ENCODE results near the gene DDX39B.

Gene DDX39B

DNA sequence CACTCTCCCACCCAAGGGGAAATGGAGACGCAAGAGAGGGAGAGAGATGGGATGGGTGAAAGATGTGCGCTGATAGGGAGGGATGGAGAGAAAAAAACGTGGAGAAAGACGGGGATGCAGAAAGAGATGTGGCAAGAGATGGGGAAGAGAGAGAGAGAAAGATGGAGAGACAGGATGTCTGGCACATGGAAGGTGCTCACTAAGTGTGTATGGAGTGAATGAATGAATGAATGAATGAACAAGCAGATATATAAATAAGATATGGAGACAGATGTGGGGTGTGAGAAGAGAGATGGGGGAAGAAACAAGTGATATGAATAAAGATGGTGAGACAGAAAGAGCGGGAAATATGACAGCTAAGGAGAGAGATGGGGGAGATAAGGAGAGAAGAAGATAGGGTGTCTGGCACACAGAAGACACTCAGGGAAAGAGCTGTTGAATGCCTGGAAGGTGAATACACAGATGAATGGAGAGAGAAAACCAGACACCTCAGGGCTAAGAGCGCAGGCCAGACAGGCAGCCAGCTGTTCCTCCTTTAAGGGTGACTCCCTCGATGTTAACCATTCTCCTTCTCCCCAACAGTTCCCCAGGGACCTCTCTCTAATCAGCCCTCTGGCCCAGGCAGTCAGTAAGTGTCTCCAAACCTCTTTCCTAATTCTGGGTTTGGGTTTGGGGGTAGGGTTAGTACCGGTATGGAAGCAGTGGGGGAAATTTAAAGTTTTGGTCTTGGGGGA, 34.3 kb upstream of the DDX39B start:
- no peak for DNase-seq (ENCODE audit: low read depth in 3 of 3)

DNA sequence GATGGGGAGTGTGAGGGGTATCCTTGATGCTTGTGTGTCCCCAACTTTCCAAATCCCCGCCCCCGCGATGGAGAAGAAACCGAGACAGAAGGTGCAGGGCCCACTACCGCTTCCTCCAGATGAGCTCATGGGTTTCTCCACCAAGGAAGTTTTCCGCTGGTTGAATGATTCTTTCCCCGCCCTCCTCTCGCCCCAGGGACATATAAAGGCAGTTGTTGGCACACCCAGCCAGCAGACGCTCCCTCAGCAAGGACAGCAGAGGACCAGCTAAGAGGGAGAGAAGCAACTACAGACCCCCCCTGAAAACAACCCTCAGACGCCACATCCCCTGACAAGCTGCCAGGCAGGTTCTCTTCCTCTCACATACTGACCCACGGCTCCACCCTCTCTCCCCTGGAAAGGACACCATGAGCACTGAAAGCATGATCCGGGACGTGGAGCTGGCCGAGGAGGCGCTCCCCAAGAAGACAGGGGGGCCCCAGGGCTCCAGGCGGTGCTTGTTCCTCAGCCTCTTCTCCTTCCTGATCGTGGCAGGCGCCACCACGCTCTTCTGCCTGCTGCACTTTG, 33.6 kb upstream of the DDX39B start, which contains the start of gene TNF:
TSS of gene TNF (plus strand) at position 231 of the 567 bp plus-strand sequence. CDS start at position 408, 177 bp downstream.
- peak in 2 of 3 experiments; percentile 78 to 83 for DNase-seq (ENCODE audit: low read depth in 3 of 3)

DNA sequence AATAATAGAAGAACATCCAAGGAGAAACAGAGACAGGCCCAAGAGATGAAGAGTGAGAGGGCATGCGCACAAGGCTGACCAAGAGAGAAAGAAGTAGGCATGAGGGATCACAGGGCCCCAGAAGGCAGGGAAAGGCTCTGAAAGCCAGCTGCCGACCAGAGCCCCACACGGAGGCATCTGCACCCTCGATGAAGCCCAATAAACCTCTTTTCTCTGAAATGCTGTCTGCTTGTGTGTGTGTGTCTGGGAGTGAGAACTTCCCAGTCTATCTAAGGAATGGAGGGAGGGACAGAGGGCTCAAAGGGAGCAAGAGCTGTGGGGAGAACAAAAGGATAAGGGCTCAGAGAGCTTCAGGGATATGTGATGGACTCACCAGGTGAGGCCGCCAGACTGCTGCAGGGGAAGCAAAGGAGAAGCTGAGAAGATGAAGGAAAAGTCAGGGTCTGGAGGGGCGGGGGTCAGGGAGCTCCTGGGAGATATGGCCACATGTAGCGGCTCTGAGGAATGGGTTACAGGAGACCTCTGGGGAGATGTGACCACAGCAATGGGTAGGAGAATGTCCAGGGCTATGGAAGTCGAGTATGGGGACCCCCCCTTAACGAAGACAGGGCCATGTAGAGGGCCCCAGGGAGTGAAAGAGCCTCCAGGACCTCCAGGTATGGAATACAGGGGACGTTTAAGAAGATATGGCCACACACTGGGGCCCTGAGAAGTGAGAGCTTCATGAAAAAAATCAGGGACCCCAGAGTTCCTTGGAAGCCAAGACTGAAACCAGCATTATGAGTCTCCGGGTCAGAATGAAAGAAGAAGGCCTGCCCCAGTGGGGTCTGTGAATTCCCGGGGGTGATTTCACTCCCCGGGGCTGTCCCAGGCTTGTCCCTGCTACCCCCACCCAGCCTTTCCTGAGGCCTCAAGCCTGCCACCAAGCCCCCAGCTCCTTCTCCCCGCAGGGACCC, 32.6 kb upstream of the DDX39B start:
- no peak for DNase-seq (ENCODE audit: low read depth in 3 of 3)

DNA sequence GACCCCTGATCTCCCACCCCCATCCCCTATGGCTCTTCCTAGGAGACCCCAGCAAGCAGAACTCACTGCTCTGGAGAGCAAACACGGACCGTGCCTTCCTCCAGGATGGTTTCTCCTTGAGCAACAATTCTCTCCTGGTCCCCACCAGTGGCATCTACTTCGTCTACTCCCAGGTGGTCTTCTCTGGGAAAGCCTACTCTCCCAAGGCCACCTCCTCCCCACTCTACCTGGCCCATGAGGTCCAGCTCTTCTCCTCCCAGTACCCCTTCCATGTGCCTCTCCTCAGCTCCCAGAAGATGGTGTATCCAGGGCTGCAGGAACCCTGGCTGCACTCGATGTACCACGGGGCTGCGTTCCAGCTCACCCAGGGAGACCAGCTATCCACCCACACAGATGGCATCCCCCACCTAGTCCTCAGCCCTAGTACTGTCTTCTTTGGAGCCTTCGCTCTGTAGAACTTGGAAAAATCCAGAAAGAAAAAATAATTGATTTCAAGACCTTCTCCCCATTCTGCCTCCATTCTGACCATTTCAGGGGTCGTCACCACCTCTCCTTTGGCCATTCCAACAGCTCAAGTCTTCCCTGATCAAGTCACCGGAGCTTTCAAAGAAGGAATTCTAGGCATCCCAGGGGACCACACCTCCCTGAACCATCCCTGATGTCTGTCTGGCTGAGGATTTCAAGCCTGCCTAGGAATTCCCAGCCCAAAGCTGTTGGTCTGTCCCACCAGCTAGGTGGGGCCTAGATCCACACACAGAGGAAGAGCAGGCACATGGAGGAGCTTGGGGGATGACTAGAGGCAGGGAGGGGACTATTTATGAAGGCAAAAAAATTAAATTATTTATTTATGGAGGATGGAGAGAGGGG, 31.7 kb upstream of the DDX39B start:
- DNase-seq (ENCODE audit: low read depth in 3 of 3), result no peak

DNA sequence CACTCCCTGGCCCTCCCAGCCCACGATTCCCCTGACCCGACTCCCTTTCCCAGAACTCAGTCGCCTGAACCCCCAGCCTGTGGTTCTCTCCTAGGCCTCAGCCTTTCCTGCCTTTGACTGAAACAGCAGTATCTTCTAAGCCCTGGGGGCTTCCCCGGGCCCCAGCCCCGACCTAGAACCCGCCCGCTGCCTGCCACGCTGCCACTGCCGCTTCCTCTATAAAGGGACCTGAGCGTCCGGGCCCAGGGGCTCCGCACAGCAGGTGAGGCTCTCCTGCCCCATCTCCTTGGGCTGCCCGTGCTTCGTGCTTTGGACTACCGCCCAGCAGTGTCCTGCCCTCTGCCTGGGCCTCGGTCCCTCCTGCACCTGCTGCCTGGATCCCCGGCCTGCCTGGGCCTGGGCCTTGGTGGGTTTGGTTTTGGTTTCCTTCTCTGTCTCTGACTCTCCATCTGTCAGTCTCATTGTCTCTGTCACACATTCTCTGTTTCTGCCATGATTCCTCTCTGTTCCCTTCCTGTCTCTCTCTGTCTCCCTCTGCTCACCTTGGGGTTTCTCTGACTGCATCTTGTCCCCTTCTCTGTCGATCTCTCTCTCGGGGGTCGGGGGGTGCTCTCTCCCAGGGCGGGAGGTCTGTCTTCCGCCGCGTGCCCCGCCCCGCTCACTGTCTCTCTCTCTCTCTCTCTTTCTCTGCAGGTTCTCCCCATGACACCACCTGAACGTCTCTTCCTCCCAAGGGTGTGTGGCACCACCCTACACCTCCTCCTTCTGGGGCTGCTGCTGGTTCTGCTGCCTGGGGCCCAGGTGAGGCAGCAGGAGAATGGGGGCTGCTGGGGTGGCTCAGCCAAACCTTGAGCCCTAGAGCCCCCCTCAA, 30.5 kb upstream of the DDX39B start, which contains the start of gene LTA:
TSS of gene LTA (plus strand) at position 249 of the 871 bp plus-strand sequence. CDS start at position 703, 454 bp downstream.
- peak in 1 of 3 experiments; percentile 62 for DNase-seq (ENCODE audit: low read depth in 3 of 3)

DNA sequence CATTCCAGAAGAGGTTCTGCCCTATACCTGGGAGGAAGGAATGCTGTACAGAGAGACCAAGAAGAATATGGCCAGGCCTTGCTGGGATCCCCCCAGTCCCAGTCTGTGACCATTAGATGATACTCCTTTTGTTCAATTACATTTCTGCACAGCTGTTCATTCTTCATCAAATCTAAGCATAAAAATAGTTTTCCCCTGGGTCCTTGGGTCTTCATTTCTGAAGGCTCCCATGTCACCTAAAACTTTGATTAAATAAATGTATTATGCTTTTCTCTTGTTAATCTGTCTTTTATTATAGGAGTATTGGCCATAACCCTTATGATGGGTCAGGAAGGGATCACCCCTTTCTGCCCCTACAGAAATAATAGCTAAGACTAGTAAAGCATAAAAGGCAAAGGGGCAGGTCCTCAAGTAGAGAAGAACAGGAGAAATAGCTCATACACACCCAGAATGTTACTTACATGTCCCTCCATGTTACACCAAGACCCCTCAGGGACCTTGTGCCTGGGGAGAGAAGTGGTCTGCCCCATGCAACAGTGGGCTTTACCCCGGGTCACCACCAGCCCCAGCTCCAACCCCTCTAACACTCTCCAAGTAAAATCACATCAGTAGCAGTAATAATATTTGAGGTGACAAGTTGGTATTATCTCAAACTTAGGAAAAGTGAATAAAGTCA, 28.2 kb upstream of the DDX39B start:
- DNase-seq (ENCODE audit: low read depth in 3 of 3), result no peak

DNA sequence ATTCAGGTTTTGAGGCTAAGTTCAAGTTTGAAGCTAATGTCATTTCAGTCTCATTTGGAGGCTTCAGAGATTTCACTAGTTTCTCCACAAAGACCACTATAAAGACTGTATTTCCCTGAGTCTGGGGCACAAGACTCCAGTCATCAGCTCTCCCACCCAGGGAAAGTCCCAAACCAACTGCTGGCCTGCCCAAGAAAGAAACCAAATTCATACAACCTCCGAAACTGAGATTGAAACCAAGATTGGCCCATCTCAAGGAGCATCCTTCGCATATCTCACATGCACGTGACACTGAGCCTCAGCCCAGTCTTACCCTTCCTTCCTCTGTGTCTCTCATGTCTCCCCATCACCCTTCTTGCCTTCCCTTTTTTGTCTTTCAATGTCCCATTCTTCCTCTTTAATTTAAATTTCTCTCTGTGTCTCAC, 26.7 kb upstream of the DDX39B start:
- no peak for DNase-seq (ENCODE audit: low read depth in 3 of 3)

DNA sequence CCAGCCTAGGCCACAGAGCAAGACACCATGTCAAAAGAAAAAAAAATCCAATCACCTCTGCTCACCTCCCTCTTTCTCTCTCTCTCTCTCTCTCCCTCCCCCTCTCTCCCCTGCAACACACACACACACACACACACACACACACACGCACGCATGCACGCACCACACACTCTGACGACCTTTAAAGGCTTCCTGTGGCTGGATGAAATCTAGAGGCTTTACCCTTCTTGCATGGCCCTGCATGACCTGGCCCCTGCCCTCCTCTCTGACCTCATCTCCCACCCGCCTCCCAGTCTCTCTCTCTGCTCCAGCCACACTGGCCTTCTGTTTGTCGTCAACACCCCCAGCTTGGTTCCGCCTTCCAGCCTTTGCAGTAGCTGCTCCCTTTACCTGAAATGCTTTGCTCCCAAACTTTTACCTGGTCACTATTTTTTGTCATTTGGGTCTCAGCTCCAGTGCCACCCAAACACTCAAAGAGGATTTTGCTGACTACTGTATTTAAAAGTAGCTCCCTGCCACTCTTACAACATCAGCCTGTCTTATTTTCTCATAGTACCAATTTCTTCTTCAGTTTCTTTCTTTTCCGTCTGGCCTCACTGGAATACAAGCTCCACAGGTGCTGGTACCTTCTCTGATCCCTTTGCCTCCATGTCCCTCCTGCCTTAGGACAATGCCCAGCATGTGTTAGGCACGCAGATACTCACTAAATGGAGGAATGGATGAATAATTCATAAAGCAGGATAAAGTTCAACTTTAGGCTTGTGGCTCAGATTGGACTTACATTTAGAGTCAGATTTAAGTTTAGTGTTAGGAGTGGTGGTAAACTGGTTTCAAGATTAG, 25.9 kb upstream of the DDX39B start:
- no peak for DNase-seq (ENCODE audit: low read depth in 3 of 3)

DNA sequence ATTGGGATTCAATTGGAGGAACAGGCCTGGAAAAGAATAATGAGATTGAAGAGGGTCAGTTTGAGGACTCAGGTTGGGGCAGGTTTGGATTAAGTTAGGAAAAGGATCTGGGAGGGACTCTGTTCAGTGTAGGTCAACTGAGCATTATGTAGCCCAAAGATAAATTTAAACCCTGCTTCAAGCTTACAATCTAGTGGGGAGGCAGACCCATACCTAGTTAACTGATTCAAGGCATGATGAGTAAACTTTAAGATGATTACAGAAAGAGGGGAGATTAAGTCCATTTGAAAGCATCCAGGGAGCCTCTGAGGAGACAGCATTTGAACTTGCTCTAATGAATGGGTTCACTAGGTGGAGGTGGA, 18.9 kb upstream of the DDX39B start:
- DNase-seq (ENCODE audit: low read depth in 3 of 3), result no peak

DNA sequence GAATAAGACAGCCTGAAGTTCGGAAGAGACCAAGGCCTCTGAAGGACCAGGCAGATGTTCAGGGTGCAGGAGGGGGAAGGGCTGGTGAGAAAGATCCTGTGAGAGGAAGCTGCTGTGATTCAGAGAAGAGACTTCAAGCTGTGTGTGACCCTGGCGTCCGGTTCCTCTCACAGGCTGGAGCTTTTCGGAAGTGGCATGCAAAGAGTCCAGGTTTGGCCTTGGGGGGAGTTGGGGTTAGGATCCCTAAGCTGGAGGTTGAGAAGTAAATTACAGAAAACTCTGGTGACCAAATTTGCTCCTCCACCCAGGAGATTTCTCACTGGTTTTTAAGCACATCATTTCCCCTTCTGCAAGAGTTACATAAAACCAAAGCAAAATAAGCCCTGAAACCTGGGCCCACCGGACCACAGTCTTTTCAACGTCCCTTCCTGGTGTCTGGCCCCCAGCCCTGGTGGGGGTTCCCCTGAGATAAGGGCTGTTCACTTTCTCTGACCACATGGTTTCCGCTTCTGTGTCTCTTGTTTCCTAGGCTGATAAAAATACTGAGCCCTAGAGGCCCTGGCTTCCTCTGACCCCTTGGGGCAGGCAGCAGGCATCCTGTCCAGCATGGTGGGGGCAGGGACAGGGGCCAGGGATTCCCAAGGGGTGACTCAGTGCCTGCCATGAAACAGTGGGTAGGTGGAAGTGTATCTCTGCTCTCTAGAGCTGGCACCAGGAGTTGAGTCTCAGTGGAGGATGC, 18.3 kb upstream of the DDX39B start:
- DNase-seq (ENCODE audit: low read depth in 3 of 3), result no peak

DNA sequence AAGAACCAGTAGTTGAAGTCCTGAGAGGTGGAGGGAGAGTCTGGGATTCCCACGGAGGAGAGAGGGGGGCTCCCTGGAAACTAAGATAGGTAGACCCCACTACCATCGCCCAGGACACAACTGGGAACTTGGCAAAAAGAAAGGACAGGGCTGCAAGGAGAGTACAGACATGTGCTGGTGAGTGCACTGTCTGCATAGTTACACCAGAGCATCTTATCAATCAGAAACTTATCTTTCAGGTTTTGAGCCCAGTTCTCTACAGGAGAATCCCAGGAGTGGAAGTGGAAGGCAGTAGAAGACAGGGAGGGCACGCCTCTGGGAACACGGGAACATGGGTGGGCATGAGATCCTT, 17.8 kb upstream of the DDX39B start:
- DNase-seq (ENCODE audit: low read depth in 3 of 3), result no peak

DNA sequence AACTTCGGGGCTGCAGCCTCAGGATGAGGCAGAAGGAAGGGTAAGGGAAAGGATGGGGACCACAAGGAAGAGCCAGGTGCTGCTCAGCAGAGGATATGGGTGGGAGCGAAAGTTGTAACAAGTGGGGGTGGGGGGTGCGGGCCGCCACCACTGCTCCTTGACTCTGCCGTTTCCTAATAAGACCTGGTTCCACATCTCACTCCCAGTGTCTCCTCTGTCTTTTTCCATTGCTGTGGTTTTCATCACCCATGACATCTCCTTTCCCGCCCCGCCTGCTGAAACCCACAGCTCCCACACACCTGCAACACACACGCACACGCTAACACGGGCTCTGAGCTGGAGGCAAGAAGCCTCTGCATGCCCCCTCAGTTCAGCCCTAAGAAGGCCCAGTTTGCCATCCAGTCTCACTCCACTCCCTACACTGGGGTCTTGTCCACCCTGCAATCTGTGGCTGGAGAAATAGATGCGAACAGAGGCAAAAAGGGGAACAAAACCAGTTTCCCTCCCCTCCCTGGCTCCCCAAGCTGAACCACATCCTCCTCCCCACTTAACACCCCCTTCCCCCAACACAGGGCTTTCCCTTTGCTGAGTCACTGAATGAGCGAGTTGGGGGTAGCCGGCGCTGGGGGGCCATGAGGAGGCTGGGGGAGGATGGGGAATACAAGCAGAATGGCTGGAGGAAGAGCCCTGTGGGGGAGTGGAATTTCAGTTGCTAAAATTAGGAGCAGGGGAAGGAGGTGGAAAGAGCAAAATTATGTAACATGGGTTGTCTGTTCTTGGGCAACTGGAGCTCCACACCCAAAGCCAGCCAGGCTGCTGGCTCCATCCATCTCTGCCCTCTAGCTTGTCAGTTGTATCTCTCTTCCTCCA, 17.1 kb upstream of the DDX39B start:
- DNase-seq (ENCODE audit: low read depth in 3 of 3), result peak in 1 of 3 experiments; percentile 63

DNA sequence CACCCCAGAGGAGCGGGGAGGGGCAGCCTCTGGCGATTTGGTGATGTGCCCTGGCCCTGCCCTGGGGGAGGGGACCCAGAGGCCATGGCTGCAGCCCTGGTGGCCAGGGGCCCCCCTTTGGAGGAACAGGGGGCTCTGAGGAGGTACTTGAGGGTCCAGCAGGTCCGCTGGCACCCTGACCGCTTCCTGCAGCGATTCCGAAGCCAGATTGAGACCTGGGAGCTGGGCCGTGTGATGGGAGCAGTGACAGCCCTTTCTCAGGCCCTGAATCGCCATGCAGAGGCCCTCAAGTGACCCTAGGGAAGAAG, 16.5 kb upstream of the DDX39B start:
- DNase-seq (ENCODE audit: low read depth in 3 of 3), result no peak

DNA sequence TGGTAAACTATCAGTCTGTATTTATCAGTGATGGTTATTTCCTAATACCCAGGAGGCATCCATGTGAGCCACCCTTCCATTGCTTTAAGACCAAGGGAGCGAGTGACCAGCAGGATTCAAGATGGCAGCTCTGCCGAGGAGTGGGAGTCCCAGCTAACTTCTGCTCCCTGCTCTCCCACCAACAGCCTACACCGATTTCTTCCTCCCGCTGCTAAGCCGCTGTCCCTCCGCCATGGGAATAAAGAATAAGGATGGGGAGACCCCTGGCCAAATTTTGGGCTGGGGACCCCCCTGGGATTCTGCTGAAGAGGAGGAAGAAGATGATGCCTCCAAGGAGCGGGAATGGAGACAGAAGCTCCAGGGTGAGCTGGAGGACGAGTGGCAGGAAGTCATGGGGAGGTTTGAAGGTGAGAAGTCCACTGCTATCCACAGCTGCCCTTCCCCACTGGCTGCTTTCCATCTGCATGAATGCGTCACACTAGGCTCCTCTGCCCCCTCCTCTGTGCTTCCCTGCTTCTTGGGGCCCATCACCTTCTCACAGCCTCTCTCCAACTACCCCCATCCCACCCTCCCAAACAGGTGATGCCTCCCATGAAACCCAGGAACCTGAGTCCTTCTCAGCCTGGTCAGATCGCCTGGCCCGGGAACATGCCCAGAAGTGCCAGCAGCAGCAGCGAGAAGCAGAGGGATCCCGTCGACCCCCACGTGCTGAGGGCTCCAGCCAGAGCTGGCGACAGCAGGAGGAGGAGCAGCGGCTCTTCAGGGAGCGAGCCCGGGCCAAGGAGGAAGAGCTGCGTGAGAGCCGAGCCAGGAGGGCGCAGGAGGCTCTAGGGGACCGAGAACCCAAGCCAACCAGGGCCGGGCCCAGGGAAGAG, 15.9 kb upstream of the DDX39B start:
- DNase-seq (ENCODE audit: low read depth in 3 of 3), result no peak

DNA sequence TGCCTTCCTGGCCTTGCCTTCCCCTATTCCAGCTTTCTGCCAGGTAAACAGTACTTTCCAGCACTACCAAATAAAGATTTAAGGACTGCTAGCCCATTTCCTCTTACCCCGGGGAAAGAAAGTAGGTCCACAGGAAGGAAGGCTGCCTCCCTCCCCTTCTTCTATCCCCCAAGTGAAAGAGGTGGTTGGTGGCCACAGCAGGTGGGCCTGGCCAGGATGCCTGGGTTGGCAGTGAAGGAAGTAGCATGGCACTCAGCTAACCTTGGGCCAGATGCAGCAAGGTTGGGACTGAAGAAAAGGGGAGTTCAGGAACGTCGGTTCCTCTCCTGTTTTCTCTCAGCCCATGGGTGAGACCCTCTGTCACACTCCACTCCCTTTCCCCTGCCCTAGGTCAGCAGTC, 14.5 kb upstream of the DDX39B start:
- DNase-seq (ENCODE audit: low read depth in 3 of 3), result no peak

DNA sequence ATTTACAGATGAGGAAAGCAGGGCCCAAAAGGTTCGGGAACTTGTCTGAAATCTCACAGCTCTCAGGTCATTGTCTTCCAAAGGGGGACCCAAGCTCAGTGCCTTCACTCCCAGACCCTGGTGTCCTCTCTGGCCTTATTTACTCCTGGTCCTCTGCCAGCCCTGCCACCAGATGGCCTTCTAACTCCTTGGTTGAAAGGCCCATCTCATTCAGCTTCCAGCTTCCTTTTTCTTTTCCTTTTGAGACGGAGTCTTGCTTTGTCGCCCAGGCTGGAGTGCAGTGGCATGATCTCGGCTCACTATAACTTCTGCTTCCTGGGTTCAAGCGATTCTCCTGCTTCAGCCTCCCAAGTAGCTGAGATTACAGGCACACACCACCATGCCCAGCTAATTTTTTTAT, 9.6 kb upstream of the DDX39B start:
- peak in 1 of 3 experiments; percentile 50 for DNase-seq (ENCODE audit: low read depth in 3 of 3)

DNA sequence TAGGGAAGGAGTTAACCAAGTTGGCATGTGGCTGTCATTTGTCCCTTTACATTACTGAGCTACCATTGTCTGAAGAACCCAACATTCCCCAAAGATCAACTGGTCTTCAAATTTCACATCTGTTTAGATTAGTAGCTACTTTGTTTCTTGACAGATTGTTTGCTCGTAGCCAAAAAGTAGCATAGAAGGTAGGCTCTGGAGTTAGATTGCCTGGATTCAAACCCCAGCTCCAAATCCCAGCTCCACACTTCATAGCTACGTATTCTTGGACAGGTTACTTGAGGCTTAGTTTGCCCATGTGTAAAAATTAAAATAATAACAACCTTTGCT, 6.7 kb upstream of the DDX39B start:
- DNase-seq (ENCODE audit: low read depth in 3 of 3), result no peak

Measured in stimulated activated CD4-positive, alpha-beta T cell treated with anti-CD3 and anti-CD28 coated beads, TNF-alpha, amount 100 ng/mL, for 4 hours (primary cell).